SK-N-MC (cell line): ENCODE results near the gene GPC3.

ENCODE experiments used
- EZH2 ChIP-seq: fragments of 200-600 bp; sonication (generic); IDR thresholded peaks from one replicate; pipeline ENCODE4 v1.6.1; 2017; ENCODE audit warnings: antibody characterized with exemption
- POLR2AphosphoS5 ChIP-seq: IDR thresholded peaks from 2 replicates; pipeline ENCODE4 v1.6.1; 2012; ENCODE audit warnings: mild to moderate bottlenecking, low read depth, low read length, borderline replicate concordance

- TF ChIP-seq EZH2: no peak
- no peak for TF ChIP-seq POLR2AphosphoS5
Measured at GRCh38 chrX:133928365-133928764, 57.0 kb downstream of the GPC3 start.
